CD4-positive, alpha-beta memory T cell (primary cell): ENCODE results near the gene SPIRE2. TPM values are rescaled to one million over a fixed set of nuclear protein-coding genes. Genes with fewer than 3 reads are reported as not detected.

ENCODE experiments used
- CTCF ChIA-PET: fragments of 350-600 bp; sonication (Branson Sonifier 250); formaldehyde crosslinking; loops from one replicate; lab custom pipeline; 2021; ENCODE audit warnings: inconsistent platforms; ENCODE audit not compliant: partially characterized antibody; lab: Charles Lee
- POLR2A ChIA-PET: fragments of 350-600 bp; sonication (Branson Sonifier 250); formaldehyde crosslinking; loops from one replicate; lab custom pipeline; 2021; ENCODE audit not compliant: partially characterized antibody; lab: Charles Lee
- DNase-seq, 5 donors: peaks; one replicate each; pipeline versions ENCODE4 v3.0.0 to v3.0.0-alpha.2; 2020 to 2022; ENCODE audit warnings: mixed read lengths in 1 of 5
- H3K27ac ChIP-seq: one replicate; pipeline ENCODE4 v1.7.0; 2013; ENCODE audit warnings: low read depth, low read length
- H3K27me3 ChIP-seq: 2 replicates; pipeline ENCODE4 v1.7.0; 2013; ENCODE audit warnings: mild to moderate bottlenecking, low read length, moderate library complexity; ENCODE audit not compliant: insufficient read depth
- H3K36me3 ChIP-seq: 2 replicates; pipeline ENCODE4 v1.7.0; 2013; ENCODE audit warnings: mild to moderate bottlenecking, low read length, moderate library complexity; ENCODE audit not compliant: insufficient read depth
- H3K4me1 ChIP-seq: 2 replicates; pipeline ENCODE4 v1.7.0; 2013; ENCODE audit warnings: mild to moderate bottlenecking, low read length, moderate library complexity; ENCODE audit not compliant: insufficient read depth
- H3K4me3 ChIP-seq, 2 donors: one replicate each; pipeline ENCODE4 v1.7.0; 2013; ENCODE audit warnings: low read length in 2 of 2, mild to moderate bottlenecking in 1 of 2
- H3K9me3 ChIP-seq, 2 donors: one replicate each; pipeline ENCODE4 v1.7.0; 2013; ENCODE audit warnings: low read length in 2 of 2, control low read depth in 1 of 2; ENCODE audit not compliant: control insufficient read depth in 1 of 2
- H3K27ac Mint-ChIP-seq, 7 donors: one replicate each; pipeline ENCODE4 v1.8.0; 2020 to 2021; ENCODE audit warnings: mixed read lengths in 7 of 7, mild to moderate bottlenecking in 6 of 7, inconsistent platforms in 3 of 7, moderate library complexity in 3 of 7
- H3K27me3 Mint-ChIP-seq, 2 donors: one replicate each; pipeline ENCODE4 v1.8.0; 2020 to 2021; ENCODE audit warnings: mixed read lengths in 2 of 2
- H3K36me3 Mint-ChIP-seq, 2 donors: one replicate each; pipeline ENCODE4 v1.8.0; 2020 to 2021; ENCODE audit warnings: mixed read lengths in 2 of 2, inconsistent platforms in 1 of 2, mild to moderate bottlenecking in 1 of 2
- H3K4me1 Mint-ChIP-seq, 4 donors: one replicate each; pipeline ENCODE4 v1.8.0; 2020 to 2021; ENCODE audit warnings: mixed read lengths in 4 of 4, mild to moderate bottlenecking in 1 of 4
- H3K4me3 Mint-ChIP-seq, 8 donors: one replicate each; pipeline ENCODE4 v1.8.0; 2020 to 2021; ENCODE audit warnings: mixed read lengths in 8 of 8, mild to moderate bottlenecking in 7 of 8, moderate library complexity in 6 of 8, inconsistent platforms in 3 of 8
- H3K9me3 Mint-ChIP-seq, 8 donors: one replicate each; pipeline ENCODE4 v1.8.0; 2020 to 2021; ENCODE audit warnings: mixed read lengths in 8 of 8, mild to moderate bottlenecking in 5 of 8, inconsistent platforms in 3 of 8, moderate library complexity in 1 of 8
- intact Hi-C: fragments of 100-400 bp; cut with micrococcal nuclease; formaldehyde crosslinking; loops from one replicate; pipeline ENCODE4 v1.15.1; 2023
- polyA plus RNA-seq, 2 donors: library from polyadenylated mRNA; unstranded; fragments of 300-500 nt; fragmentation: Illumina TruSeq; gene quantifications; one replicate each; pipeline ENCODE4 v1.2.3, GENCODE V29; 2021
- total RNA-seq, 2 experiments: library from RNA; stranded (reverse); gene quantifications; one replicate each; pipeline ENCODE4 v1.2.3, GENCODE V29; 2021

SPIRE2 gene
- total and polyA plus RNA-seq, 4 experiments from 2014 or later, result 0.71 to 3.3 (median 3.0) TPM; not detected in 1

GRCh38 chr16:89867918-89868317, 39.6 kb downstream of the SPIRE2 start:
- intact Hi-C loops, result no loop called here
- Histone ChIP-seq H3K4me3 (no peak overlapping the region), H3K9me3 (peaks cover 0 to 3% of the 10 kb centered on the region in 2 donors), H3K27me3 (no peaks in the 10 kb centered on the region), H3K36me3 (no peaks in the 10 kb centered on the region), H3K27ac (no peak overlapping the region), H3K4me1 (peaks cover 34% of the 10 kb centered on the region)
- H3K27ac Mint-ChIP-seq, result peak overlapping the region in 1 of 7 donors; percentile 17
- H3K9me3 Mint-ChIP-seq, result peaks cover 0 to 4% (median 0%) of the 10 kb centered on the region in 8 donors
- POLR2A ChIA-PET, result no interaction called here
- DNase-seq, result no peak
- H3K4me3 Mint-ChIP-seq, result no peak overlapping the region
- CTCF ChIA-PET, result interaction anchor here (0.9 kb wide), 1 partner anchor 42 kb away, joined by 3 read pairs; no protein-coding TSS in a partner anchor
- peaks cover 0 to under 1% of the 10 kb centered on the region in 2 donors for H3K36me3 Mint-ChIP-seq
- no peaks in the 10 kb centered on the region for H3K27me3 Mint-ChIP-seq
- H3K4me1 Mint-ChIP-seq, result peaks cover 22 to 31% (median 24%) of the 10 kb centered on the region in 4 donors

GRCh38 chr16:89869911-89870310, 41.6 kb downstream of the SPIRE2 start:
- Mint-ChIP-seq H3K9me3 (peaks cover 0 to 10% (median 0%) of the 10 kb centered on the region in 8 donors), H3K27ac (no peak overlapping the region), H3K27me3 (no peaks in the 10 kb centered on the region), H3K36me3 (peaks cover 6 to 14% of the 10 kb centered on the region in 2 donors), H3K4me3 (no peak overlapping the region), H3K4me1 (peaks cover 3 to 27% (median 10%) of the 10 kb centered on the region in 4 donors)
- intact Hi-C loops, result loop anchor here (10.0 kb wide), 1 partner anchor 305 kb away; the partner anchor contains the start of gene RPL13
- no peak overlapping the region for H3K27ac ChIP-seq
- peaks cover 0 to 3% of the 10 kb centered on the region in 2 donors for H3K9me3 ChIP-seq
- CTCF ChIA-PET, result interaction anchor here (4.8 kb wide), 1 partner anchor 8 kb away, joined by 49 read pairs; no protein-coding TSS in a partner anchor
- peaks cover 5% of the 10 kb centered on the region for H3K36me3 ChIP-seq
- no peak for DNase-seq
- no peaks in the 10 kb centered on the region for H3K27me3 ChIP-seq
- POLR2A ChIA-PET, result no interaction called here
- no peak overlapping the region for H3K4me3 ChIP-seq
- peaks cover 24% of the 10 kb centered on the region for H3K4me1 ChIP-seq

- Mint-ChIP-seq H3K4me1 (peaks cover 4 to 27% (median 13%) of the 10 kb centered on the region in 4 donors), H3K36me3 (peaks cover 11 to 19% of the 10 kb centered on the region in 2 donors), H3K27ac (peak overlapping the region in 1 of 7 donors; percentile 11), H3K27me3 (no peaks in the 10 kb centered on the region), H3K4me3 (no peak overlapping the region), H3K9me3 (peaks cover 0 to 14% (median 4%) of the 10 kb centered on the region in 8 donors)
- Histone ChIP-seq H3K36me3 (peaks cover 10% of the 10 kb centered on the region), H3K27ac (no peak overlapping the region), H3K27me3 (no peaks in the 10 kb centered on the region), H3K4me1 (peaks cover 23% of the 10 kb centered on the region), H3K4me3 (no peak overlapping the region), H3K9me3 (peaks cover 0 to 3% of the 10 kb centered on the region in 2 donors)
- no peak for DNase-seq
- ChIA-PET POLR2A (no interaction called here), CTCF (interaction anchor here (4.8 kb wide), 1 partner anchor 8 kb away, joined by 49 read pairs; no protein-coding TSS in a partner anchor)
- intact Hi-C loops, result loop anchor here (10.0 kb wide), 1 partner anchor 306 kb away; the partner anchor contains the start of gene RPL13
These were observed 42.2 kb downstream of the SPIRE2 start for GRCh38 chr16:89870440-89870839.

GRCh38 chr16:89871895-89872294, 43.6 kb downstream of the SPIRE2 start:
- no peaks in the 10 kb centered on the region for H3K27me3 Mint-ChIP-seq
- H3K4me3 Mint-ChIP-seq, result peak overlapping the region in 6 of 8 donors; percentile 12 to 95 (median 60)
- peaks cover 4 to 26% (median 13%) of the 10 kb centered on the region in 4 donors for H3K4me1 Mint-ChIP-seq
- peaks cover 11 to 19% of the 10 kb centered on the region in 2 donors for H3K36me3 Mint-ChIP-seq
- Histone ChIP-seq H3K36me3 (peaks cover 10% of the 10 kb centered on the region), H3K27ac (peak overlapping the region; percentile 98), H3K9me3 (peaks cover 0 to 3% of the 10 kb centered on the region in 2 donors), H3K27me3 (no peaks in the 10 kb centered on the region), H3K4me3 (no peak overlapping the region), H3K4me1 (peaks cover 27% of the 10 kb centered on the region)
- H3K9me3 Mint-ChIP-seq, result peaks cover 0 to 14% (median 4%) of the 10 kb centered on the region in 8 donors
- peak overlapping the region; percentile 36 to 98 (median 96) for H3K27ac Mint-ChIP-seq
- POLR2A ChIA-PET, result interaction anchor here (1.5 to 4.8 kb wide), 7 partner anchors 9 to 171 kb away, joined by 7 to 117 read pairs (median 17); partner anchors contain the start of genes FANCA, SPATA2L and VPS9D1
- DNase-seq, result no peak
- CTCF ChIA-PET, result interaction anchor here (4.8 kb wide), 1 partner anchor 10 kb away, joined by 49 read pairs; no protein-coding TSS in a partner anchor
- intact Hi-C loops, result loop anchor here (10.0 kb wide), 1 partner anchor 307 kb away; the partner anchor contains the start of gene RPL13

GRCh38 chr16:89873109-89873971, 45.1 kb downstream of the SPIRE2 start, which contains the start of gene TCF25:
TCF25 (plus strand) TSS chr16:89873592; CDS start chr16:89873668, 76 bp downstream.
- H3K27me3 Mint-ChIP-seq, result no peaks in the 10 kb centered on the region
- intact Hi-C loops, result loop anchor here (1.0 to 10.0 kb wide), 2 partner anchors 9 to 309 kb away; partner anchors contain the start of gene RPL13

GRCh38 chr16:89873972-89874689, 45.9 kb downstream of the SPIRE2 start:
- ChIA-PET CTCF (interaction anchor here (1.0 to 4.8 kb wide), 5 partner anchors 12 to 174 kb away, joined by 3 to 49 read pairs (median 5); partner anchors contain the start of gene SPATA2L), POLR2A (interaction anchor here (0.6 to 4.8 kb wide), 27 partner anchors 8 to 1255 kb away, joined by 3 to 117 read pairs (median 4); partner anchors contain the start of genes CDK10, DBNDD1, FANCA and SPATA2L)
- H3K27ac ChIP-seq, result peak overlapping the region; percentile 98
- Mint-ChIP-seq H3K4me3 (peak overlapping the region; percentile 77 to 97 (median 92)), H3K4me1 (peaks cover 4 to 31% (median 17%) of the 10 kb centered on the region in 4 donors), H3K27ac (peak overlapping the region; percentile 96 to 99 (median 98)), H3K27me3 (no peaks in the 10 kb centered on the region), H3K36me3 (peaks cover 21 to 27% of the 10 kb centered on the region in 2 donors), H3K9me3 (peaks cover 0 to 14% (median 4%) of the 10 kb centered on the region in 8 donors)
- no peaks in the 10 kb centered on the region for H3K9me3 ChIP-seq
- no peaks in the 10 kb centered on the region for H3K27me3 ChIP-seq
- H3K4me1 ChIP-seq, result peaks cover 27% of the 10 kb centered on the region
- peak overlapping the region in 1 of 2 donors; percentile 88 for H3K4me3 ChIP-seq
- peak; percentile 93 to 97 (median 94) for DNase-seq
- peaks cover 16% of the 10 kb centered on the region for H3K36me3 ChIP-seq
- intact Hi-C loops, result loop anchor here (1.0 to 10.0 kb wide), 4 partner anchors 10 to 309 kb away; partner anchors contain the start of genes FANCA, MC1R and RPL13

More at GRCh38 chr16:89873109-89873971, 45.1 kb downstream of the SPIRE2 start, which contains the start of gene TCF25:
- Histone ChIP-seq H3K27me3 (no peaks in the 10 kb centered on the region), H3K27ac (peak within 1 kb of the TSS; percentile 98), H3K36me3 (peaks cover 10% of the 10 kb centered on the region), H3K4me3 (peak within 1 kb of the TSS; percentile 11 to 88), H3K9me3 (no peaks in the 10 kb centered on the region), H3K4me1 (peaks cover 27% of the 10 kb centered on the region)
- CTCF ChIA-PET, result interaction anchor here (0.6 to 4.8 kb wide), 5 partner anchors 11 to 173 kb away, joined by 3 to 49 read pairs (median 5); partner anchors contain the start of gene SPATA2L
- Mint-ChIP-seq H3K27ac (peak within 1 kb of the TSS; percentile 96 to 99 (median 98)), H3K4me3 (peak within 1 kb of the TSS; percentile 89 to 97 (median 92)), H3K4me1 (peaks cover 4 to 26% (median 16%) of the 10 kb centered on the region in 4 donors), H3K36me3 (peaks cover 16 to 22% of the 10 kb centered on the region in 2 donors), H3K9me3 (peaks cover 0 to 14% (median 4%) of the 10 kb centered on the region in 8 donors)
- POLR2A ChIA-PET, result interaction anchor here (0.6 to 4.8 kb wide), 37 partner anchors 9 to 1254 kb away, joined by 3 to 117 read pairs (median 4); partner anchors contain the start of genes CDK10, DBNDD1, FANCA and MC1R
- DNase-seq, result peak; percentile 83 to 87 (median 84)
